SIG-M5 treated with dmso at 0.1 percent for 504 hours (cell line): Measurements from ENCODE around the gene RBM5.

Source experiments
- DNase-seq: peaks from one replicate; lab custom pipeline; 2025; ENCODE audit not compliant: unreplicated experiment; lab: John Stamatoyannopoulos, UW

The RBM5 gene

DNA sequence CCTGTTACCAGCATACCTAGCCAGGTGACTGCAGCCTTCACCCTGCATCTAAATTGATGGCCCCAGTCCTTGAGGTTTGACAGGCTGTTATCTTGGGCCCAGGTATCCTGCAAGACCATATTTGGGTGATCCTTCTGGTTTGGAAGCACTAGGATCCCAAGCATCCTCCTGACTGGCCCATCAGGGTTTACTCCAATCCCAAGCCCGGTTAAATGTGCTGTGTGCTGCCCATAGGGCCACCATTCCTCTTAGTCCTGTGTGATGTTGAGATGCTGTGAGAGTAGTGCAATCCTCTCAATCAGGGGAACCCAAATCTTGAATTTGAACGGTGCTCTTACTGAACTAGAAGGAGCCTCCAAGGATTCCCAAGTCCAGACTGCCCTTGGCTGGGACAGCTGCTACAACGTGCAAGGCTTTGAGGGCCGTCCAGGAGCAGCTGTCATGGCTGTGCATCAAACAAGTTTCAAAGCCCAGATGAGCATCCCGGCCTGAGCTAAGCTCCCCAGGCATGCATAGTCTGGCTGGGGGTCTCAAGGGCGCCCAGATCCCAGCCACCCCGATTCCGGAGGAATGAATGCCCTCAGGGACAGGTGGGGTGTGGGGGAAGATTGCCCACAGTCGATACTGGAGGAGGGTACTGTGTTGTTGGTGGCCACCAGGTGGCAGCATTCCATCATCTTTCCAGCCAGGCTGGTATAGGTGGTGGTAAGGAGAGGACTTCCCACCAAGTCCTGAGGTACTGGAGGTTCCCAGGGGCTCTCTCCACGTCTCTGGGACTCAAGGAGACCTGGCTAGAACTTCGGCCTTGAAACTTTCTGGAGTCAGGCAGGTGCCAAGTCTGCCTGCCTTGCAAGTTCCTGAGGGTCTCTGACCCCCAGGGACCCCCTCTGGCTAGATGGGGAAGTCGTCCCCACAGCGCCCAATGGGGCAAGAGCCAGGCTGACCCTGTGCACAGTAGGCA is 32.6 kb downstream of the RBM5 start:
- DNase-seq: peak; percentile 65

- DNase-seq: no peak
Observed at GRCh38 chr3:50122071-50122470, 33.4 kb downstream of the RBM5 start.

- no peak for DNase-seq
Observed at GRCh38 chr3:50122661-50123391, 34.1 kb downstream of the RBM5 start.

GRCh38 chr3:50123394-50124051 is 34.8 kb downstream of the RBM5 start:
- DNase-seq: no peak

DNA sequence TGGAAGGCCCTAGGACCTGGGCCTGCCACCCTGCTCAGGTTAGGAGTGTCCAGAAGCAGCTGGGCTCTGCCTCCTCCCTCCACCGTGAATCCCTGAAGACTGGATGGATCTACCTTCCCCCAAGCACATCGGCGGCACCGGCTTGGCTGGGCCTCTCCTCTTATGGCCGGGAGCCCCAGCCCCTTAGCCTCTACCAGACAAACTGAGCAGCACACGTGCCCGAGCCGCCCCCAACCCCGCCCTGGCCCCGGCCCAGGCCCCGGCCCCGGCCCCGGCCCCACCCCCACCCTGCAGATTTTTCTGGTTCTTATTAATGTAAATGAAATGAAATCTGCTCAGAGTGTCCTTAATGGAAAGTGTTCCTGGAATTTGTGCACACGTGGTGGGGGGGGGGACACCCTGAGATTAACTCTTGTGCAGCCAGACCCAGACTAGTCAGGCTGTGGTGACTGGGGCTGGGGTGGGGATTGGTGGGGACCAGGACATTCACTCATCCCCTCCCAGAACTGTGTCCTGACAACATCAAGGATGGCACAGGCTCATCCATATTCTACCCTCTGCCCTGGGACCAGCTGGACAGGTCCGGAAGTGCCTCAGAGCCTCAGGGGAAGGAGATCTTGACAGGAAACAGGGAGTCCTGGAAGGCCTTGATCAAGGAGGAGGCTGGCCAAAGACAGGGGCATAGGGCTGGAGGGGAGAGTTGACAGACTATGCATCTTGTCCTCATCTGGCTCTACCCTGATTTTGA is 35.5 kb downstream of the RBM5 start:
- no peak for DNase-seq

DNA sequence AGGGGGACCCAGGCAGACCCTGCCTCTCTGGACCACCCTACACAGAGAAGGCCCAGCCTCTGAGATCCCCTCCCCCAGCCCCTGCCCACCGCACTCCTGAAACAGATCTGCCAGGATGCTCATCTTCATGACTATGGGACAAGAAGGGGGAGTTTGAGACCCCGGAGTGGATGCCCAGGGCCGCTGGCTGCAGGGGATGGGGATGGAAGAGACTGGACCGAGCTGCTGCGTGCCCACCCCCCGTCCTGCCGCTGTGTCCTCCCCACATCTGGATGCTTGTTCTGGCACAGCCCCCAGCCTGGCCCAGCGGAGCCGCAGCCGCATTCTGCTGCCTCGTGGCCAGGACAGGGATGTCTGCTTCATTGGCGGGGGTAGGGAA is 36.1 kb downstream of the RBM5 start:
- no peak for DNase-seq

- no peak for DNase-seq
Observed at GRCh38 chr3:50125541-50126286, 37.0 kb downstream of the RBM5 start.

DNA sequence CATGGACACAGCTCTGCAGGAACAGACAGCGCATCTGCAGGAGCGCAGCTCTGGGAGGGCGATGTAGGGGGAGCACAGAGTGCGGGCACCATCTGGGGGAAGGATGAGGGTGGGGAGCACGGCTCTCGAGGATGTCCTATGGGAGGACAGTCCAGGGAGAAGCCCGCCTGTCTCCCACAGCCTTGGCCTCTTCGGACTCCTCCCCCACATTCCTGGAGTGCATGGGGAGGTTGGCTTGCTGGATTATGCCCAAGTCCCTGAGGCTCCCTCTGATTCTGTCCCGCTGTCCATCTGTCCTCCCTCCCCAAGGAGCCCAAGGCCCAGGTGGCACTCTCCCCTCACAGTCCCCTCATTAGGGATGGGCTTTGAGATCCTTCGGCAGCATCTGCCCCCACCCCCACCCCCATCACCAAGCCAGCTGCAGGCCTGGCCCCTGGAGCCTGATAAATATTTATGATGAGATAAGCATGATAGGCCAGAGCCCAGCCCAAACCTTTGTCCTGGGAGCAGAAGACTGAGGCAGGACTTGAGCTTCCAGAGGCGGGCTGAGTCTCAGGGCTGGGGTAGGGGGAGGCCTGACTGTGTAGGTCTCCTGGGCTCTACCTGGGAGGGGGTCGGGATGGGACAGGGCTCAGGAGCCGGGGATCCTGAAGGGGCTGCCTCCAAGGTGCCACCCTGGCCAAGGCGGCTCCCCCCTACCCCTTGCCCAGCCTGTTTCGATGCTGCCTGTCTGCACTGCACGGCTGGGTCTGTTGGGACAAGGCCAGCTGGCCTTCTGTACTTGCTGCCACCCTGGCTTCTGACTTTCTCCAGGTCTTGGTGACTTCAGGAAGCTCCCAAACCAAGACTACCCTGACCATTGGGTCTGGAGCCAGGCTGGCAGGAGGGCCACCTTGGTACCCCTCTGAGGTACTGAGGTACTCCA is 37.8 kb downstream of the RBM5 start:
- DNase-seq: no peak

GRCh38 chr3:50127251-50127691 is 38.6 kb downstream of the RBM5 start:
- DNase-seq: no peak

- DNase-seq: no peak
Observed at GRCh38 chr3:50128001-50128400, 39.3 kb downstream of the RBM5 start.

- no peak for DNase-seq
Observed at GRCh38 chr3:50130436-50130835, 41.7 kb downstream of the RBM5 start.

- no peak for DNase-seq
Observed at GRCh38 chr3:50132421-50133282, 43.9 kb downstream of the RBM5 start.

- no peak for DNase-seq
Observed at GRCh38 chr3:50133283-50133615, 44.5 kb downstream of the RBM5 start.

DNA sequence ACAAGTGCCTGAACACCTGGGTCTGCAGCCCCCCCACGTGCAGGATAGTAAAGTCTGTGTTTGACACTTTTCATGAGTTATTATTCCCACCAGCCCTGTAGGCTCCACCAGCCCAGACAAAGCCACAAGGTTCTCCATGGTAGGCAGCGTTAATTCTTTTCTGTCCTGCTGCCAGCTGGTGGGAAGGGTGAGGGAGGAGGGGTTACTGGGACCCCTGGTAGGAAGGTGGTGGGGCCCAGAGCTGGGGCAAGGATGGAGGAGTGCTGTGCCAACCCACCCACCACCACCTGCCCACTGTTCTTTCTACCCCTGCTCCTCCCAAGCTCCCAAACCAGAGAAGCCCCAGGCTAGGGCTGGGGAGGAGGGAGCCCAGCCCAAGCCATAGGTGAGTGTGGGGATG is 45.6 kb downstream of the RBM5 start:
- no peak for DNase-seq

DNA sequence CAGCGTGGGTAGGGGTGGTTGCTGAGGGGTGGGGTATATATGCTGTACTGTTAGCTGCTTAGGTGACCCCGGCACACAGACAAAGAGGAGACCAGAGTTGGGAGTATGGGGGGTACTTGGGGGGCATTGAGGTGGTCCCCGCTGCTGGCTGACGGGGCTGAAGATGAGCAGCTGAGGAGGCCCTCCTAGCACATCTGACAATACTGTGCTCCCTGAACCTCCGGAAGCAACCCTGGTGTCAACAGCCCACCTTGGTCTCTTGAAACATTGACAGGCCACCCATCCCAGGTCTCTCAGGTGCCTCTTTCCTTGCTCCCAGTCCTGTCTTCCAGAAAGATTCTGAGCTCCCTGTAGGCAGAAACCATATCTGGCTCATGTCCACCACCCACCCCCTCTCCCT is 47.2 kb downstream of the RBM5 start:
- DNase-seq: no peak

GRCh38 chr3:50136714-50137405 is 48.1 kb downstream of the RBM5 start:
- no peak for DNase-seq

- DNase-seq: no peak
Observed at GRCh38 chr3:50137531-50137930, 48.8 kb downstream of the RBM5 start.
